ENCODE data around the gene EML6. TPM values are rescaled to one million over a fixed set of nuclear protein-coding genes. Genes with fewer than 3 reads are reported as not detected.

EML6 gene
- total and polyA plus RNA-seq, 7 donors, result 0.38 to 9.3 (median 2.5) TPM

- Histone ChIP-seq H3K4me1 (peaks cover 22% of the 10 kb centered on the region), H3K27ac (no peak overlapping the region), H3K36me3 (ENCODE audit: insufficient read depth in 1 of 2, low read depth in 1 of 2) (no peaks in the 10 kb centered on the region), H3K4me3 (no peak overlapping the region), H3K27me3 (ENCODE audit: insufficient read depth in 3 of 3, low read length in 2 of 3) (no peaks in the 10 kb centered on the region), H3K9me3 (no peaks in the 10 kb centered on the region)
- no peak for TF ChIP-seq CTCF (IDR thresholded peaks at IDR 0.05)
- intact Hi-C loops (cut with DNase I), result no loop called here
- ATAC-seq (peak in 1 of 4 donors; percentile 44), DNase-seq (no peak)
- WGBS, 3 donors, result 59 to 77% (median 68%) methylated on average over 3 of the region's 3 CpGs
These were observed 239.5 kb downstream of the EML6 start for GRCh38 chr2:54962935-54963440.

GRCh38 chr2:54963476-54963875 lies 240.0 kb downstream of the EML6 start:
- H3K4me3 ChIP-seq, result no peak overlapping the region
- H3K27me3 ChIP-seq (ENCODE audit: insufficient read depth in 3 of 3, low read length in 2 of 3), result no peaks in the 10 kb centered on the region
- H3K9me3 ChIP-seq, result no peaks in the 10 kb centered on the region
- peaks cover 26% of the 10 kb centered on the region for H3K4me1 ChIP-seq
- H3K36me3 ChIP-seq (ENCODE audit: insufficient read depth in 1 of 2, low read depth in 1 of 2), result no peaks in the 10 kb centered on the region
- intact Hi-C loops (cut with DNase I), result no loop called here
- no peak overlapping the region for H3K27ac ChIP-seq
- DNase-seq (no peak), ATAC-seq (no peak)
- 85 to 93% (median 88%) methylated on average over 2 of the region's 2 CpGs for WGBS, 3 donors
- no peak for TF ChIP-seq CTCF (IDR thresholded peaks at IDR 0.05)

DNA sequence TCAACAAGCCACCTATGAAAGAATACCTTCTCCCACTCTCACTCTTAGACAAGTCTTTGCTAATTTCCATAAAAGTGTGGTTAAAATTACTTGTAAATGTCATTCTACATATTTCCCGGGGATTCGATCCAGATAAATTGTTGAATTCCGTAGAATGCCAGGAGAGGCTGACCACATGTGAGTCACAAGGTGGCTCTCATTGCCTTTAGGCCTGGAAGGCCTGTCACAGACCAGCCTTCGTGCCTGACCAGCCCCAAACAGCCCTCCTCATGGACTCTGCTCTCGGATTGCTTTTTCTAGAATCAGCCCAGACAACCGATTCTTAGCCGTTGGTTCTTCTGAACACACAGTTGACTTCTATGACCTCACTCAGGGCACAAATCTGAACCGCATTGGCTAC lies 240.8 kb downstream of the EML6 start:
- no peak for TF ChIP-seq CTCF (IDR thresholded peaks at IDR 0.05)
- H3K4me1 ChIP-seq, result peaks cover 29% of the 10 kb centered on the region
- no peak for DNase-seq
- no peak overlapping the region for H3K4me3 ChIP-seq
- peak overlapping the region; percentile 39 for H3K27ac ChIP-seq
- intact Hi-C loops (cut with DNase I), result no loop called here
- 84 to 95% (median 93%) methylated on average over 8 of the region's 8 CpGs for WGBS, 3 donors
- H3K9me3 ChIP-seq, result no peaks in the 10 kb centered on the region
- no peaks in the 10 kb centered on the region for H3K27me3 ChIP-seq (ENCODE audit: insufficient read depth in 3 of 3, low read length in 2 of 3)
- no peaks in the 10 kb centered on the region for H3K36me3 ChIP-seq (ENCODE audit: insufficient read depth in 1 of 2, low read depth in 1 of 2)
- ATAC-seq, result no peak

DNA sequence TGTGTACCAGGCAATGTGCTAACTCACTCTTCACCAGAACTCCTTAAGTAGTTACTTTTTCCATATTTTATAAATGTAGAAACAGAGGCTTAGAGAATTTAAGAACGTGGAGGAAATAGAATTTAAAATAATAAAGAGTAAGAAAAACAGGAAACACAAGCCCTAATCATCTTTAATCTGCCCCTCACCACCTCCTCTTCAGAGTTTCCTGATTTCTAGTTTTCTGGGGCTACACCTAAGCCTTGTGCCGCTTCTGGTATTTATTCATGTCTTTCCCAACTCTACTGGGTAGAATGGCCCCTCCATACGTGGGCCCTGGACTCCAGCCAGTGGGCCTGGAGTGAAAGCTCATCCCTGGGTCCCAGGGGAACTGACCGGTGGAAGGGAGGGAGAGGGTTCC lies 241.4 kb downstream of the EML6 start:
- intact Hi-C loops (cut with DNase I), result no loop called here
- 44 to 69% (median 63%) methylated on average over 4 of the region's 4 CpGs for WGBS, 3 donors
- DNase-seq (no peak), ATAC-seq (no peak)
- Histone ChIP-seq H3K36me3 (ENCODE audit: insufficient read depth in 1 of 2, low read depth in 1 of 2) (no peaks in the 10 kb centered on the region), H3K4me1 (peaks cover 34% of the 10 kb centered on the region), H3K27ac (no peak overlapping the region), H3K27me3 (ENCODE audit: insufficient read depth in 3 of 3, low read length in 2 of 3) (no peaks in the 10 kb centered on the region), H3K4me3 (no peak overlapping the region), H3K9me3 (no peaks in the 10 kb centered on the region)
- TF ChIP-seq CTCF (IDR thresholded peaks at IDR 0.05), result no peak

GRCh38 chr2:54965425-54965824 lies 242.0 kb downstream of the EML6 start:
- ATAC-seq (no peak), DNase-seq (no peak)
- TF ChIP-seq CTCF (IDR thresholded peaks at IDR 0.05), result no peak
- Histone ChIP-seq H3K27ac (peak overlapping the region; percentile 95), H3K27me3 (ENCODE audit: insufficient read depth in 3 of 3, low read length in 2 of 3) (no peaks in the 10 kb centered on the region), H3K4me3 (no peak overlapping the region), H3K9me3 (no peaks in the 10 kb centered on the region), H3K36me3 (ENCODE audit: insufficient read depth in 1 of 2, low read depth in 1 of 2) (peaks cover 0 to 2% of the 10 kb centered on the region in 2 donors), H3K4me1 (peaks cover 38% of the 10 kb centered on the region)
- 87 to 92% (median 92%) methylated on average over 6 of the region's 6 CpGs for WGBS, 3 donors
- intact Hi-C loops (cut with DNase I), result no loop called here

All from psoas muscle (tissue), 8 donors.